ENCODE measurements around the gene PFDN1. TPM values are rescaled to one million over a fixed set of nuclear protein-coding genes. Genes with fewer than 3 reads are reported as not detected.

PFDN1 gene
- total RNA-seq, 4 donors from 2014 or later = 72.9 to 230 (median 98.4) TPM

GRCh38 chr5:140197023-140197422 lies 105.9 kb downstream of the PFDN1 start:
- 55 to 57% methylated on average over 2 of the region's 2 CpGs for WGBS, 2 donors (ENCODE audit: low coverage in 1 of 2)
- no peak overlapping the region for H3K27ac ChIP-seq
- TF ChIP-seq POLR2AphosphoS5 (IDR thresholded peaks at IDR 0.05) (no peak), POLR2A (IDR thresholded peaks at IDR 0.05) (no peak), CTCF (IDR thresholded peaks at IDR 0.05) (no peak), EP300 (IDR thresholded peaks at IDR 0.05; ENCODE audit: low read depth) (no peak)
- no peaks in the 10 kb centered on the region for H3K36me3 ChIP-seq
- DNase-seq = no peak
- in situ Hi-C loops (cut with MboI; ENCODE audit: low pct_ligation_motif_present in 1 of 4, low pct_unique_long_range_greater_than_20kb in 1 of 4, low sequenced_read_pairs in 3 of 4) (no loop called here), intact Hi-C loops (cut with DNase I; ENCODE audit: low total_unique reads) (no loop called here)
- no peaks in the 10 kb centered on the region for H3K9me3 ChIP-seq
- no peak overlapping the region for H3K4me3 ChIP-seq
- H3K27me3 ChIP-seq = no peaks in the 10 kb centered on the region
- peaks cover 0 to 41% (median 18%) of the 10 kb centered on the region in 4 donors for H3K4me1 ChIP-seq

- in situ Hi-C loops (cut with MboI; ENCODE audit: low pct_ligation_motif_present in 1 of 4, low pct_unique_long_range_greater_than_20kb in 1 of 4, low sequenced_read_pairs in 3 of 4) (no loop called here), intact Hi-C loops (cut with DNase I; ENCODE audit: low total_unique reads) (no loop called here)
- Histone ChIP-seq H3K4me3 (no peak overlapping the region), H3K36me3 (no peaks in the 10 kb centered on the region), H3K27me3 (no peaks in the 10 kb centered on the region), H3K9me3 (no peaks in the 10 kb centered on the region), H3K4me1 (peaks cover 0 to 48% (median 24%) of the 10 kb centered on the region in 4 donors), H3K27ac (no peak overlapping the region)
- no peak for DNase-seq
- TF ChIP-seq EP300 (IDR thresholded peaks at IDR 0.05; ENCODE audit: low read depth) (no peak), CTCF (IDR thresholded peaks at IDR 0.05) (no peak), POLR2A (IDR thresholded peaks at IDR 0.05) (no peak), POLR2AphosphoS5 (IDR thresholded peaks at IDR 0.05) (no peak)
- 59 to 84% methylated on average over 2 of the region's 2 CpGs for WGBS, 2 donors (ENCODE audit: low coverage in 1 of 2)
These were observed 106.6 kb downstream of the PFDN1 start for GRCh38 chr5:140196115-140196814.

Other genes starting within 250 kb of the PFDN1 start
- gene PURA, start 189.0 kb downstream of the PFDN1 start, total RNA-seq = 10 to 100 TPM in 3 of 4 donors, 1 to 10 TPM in 1; 7.4 to 34.6 (median 18.8) TPM
- 10 to 100 TPM; 12.8 to 22.4 (median 20.5) TPM for gene IGIP, start 177.2 kb downstream of the PFDN1 start, total RNA-seq
- gene CYSTM1, start 127.9 kb downstream of the PFDN1 start, total RNA-seq = 100 to 1,000 TPM in 2 of 4 donors, 10 to 100 TPM in 2; 32.8 to 264 (median 107) TPM
- 10 to 100 TPM; 10.5 to 40.0 (median 35.6) TPM for gene HBEGF, start 43.5 kb upstream of the PFDN1 start, total RNA-seq
- 1 to 10 TPM in 1 of 4 donors, under 1 TPM in 2, not detected in 1; 0.48 to 3.0 (median 0.82) TPM for gene SLC4A9, start 57.1 kb upstream of the PFDN1 start, total RNA-seq
- gene ANKHD1, start 98.7 kb upstream of the PFDN1 start, total RNA-seq = 100 to 1,000 TPM; 113 to 212 (median 164) TPM
- 10 to 100 TPM in 3 of 4 donors, not detected in 1; 18.0 to 56.0 (median 27.5) TPM for gene EIF4EBP3, start 244.6 kb upstream of the PFDN1 start, total RNA-seq

Measured in transverse colon (tissue), 4 donors.